A549 (cell line): Measurements from ENCODE around the gene SYMPK. TPM values are rescaled to one million over a fixed set of nuclear protein-coding genes. Genes with fewer than 3 reads are reported as not detected.

Experiments
- ATAC-seq, 2 experiments: fragments of 200-7000 bp in 1 of 2; fragments of >200 bp in 1 of 2; cut with Nextera tagmentation in 1 of 2; cut with Tn5 transposase in 1 of 2; 3 replicates each; pipeline versions ENCODE4 v1.8.0 to v1.9.1; 2018 to 2020; ENCODE audit warnings: mild to moderate bottlenecking in 1 of 2, moderate library complexity in 1 of 2
- CTCF ChIA-PET: fragments of 300-600 bp; sonication (Branson Sonifier 250); formaldehyde crosslinking; extraction: SDS; loops from one replicate; lab custom pipeline; 2021; ENCODE audit warnings: antibody characterized with exemption, inconsistent platforms; lab: Yijun Ruan, JAX
- POLR2A ChIA-PET: fragments of 350-600 bp; formaldehyde crosslinking; extraction: SDS; loops from one replicate; lab custom pipeline; 2021; ENCODE audit warnings: antibody characterized with exemption, inconsistent platforms; lab: Yijun Ruan, JAX
- DNase-seq, 2 experiments: peaks; one replicate each; pipeline versions ENCODE4 v3.0.0 to v3.0.0-alpha.2; 2011 to 2016; ENCODE audit warnings: low read depth in 1 of 2, low spot score in 1 of 2
- FAIRE-seq: peaks from 2 replicates; lab custom pipeline; 2011; peaks lifted over from hg19 to GRCh38; lab: Jason Lieb, UNC
- H3K27ac ChIP-seq, 2 experiments: fragments of >200 bp; sonication (Bioruptor Twin); formaldehyde crosslinking; 3 replicates each; pipeline ENCODE4 v1.5.1; 2016 to 2017
- H3K4me1 ChIP-seq: fragments of >200 bp; sonication (Bioruptor Twin); formaldehyde crosslinking; 3 replicates; pipeline ENCODE4 v1.6.1; 2016
- H3K4me2 ChIP-seq: fragments of >200 bp; sonication (Bioruptor Twin); formaldehyde crosslinking; 3 replicates; pipeline ENCODE4 v1.6.1; 2016
- H3K4me3 ChIP-seq: fragments of >200 bp; sonication (Bioruptor Twin); formaldehyde crosslinking; 3 replicates; pipeline ENCODE4 v1.5.1; 2016
- H3K9me3 ChIP-seq: fragments of >200 bp; sonication (Bioruptor Twin); formaldehyde crosslinking; 3 replicates; pipeline ENCODE4 v1.6.1; 2016
- CHD4 ChIP-seq: fragments of 200-600 bp; sonication (generic); IDR thresholded peaks from 2 replicates; pipeline ENCODE4 v1.6.1; 2016; ENCODE audit warnings: antibody characterized with exemption, mild to moderate bottlenecking, borderline replicate concordance
- CTCF ChIP-seq: fragments of >200 bp; sonication (Bioruptor Twin); formaldehyde crosslinking; IDR thresholded peaks from 3 replicates; pipeline ENCODE4 v1.5.1; 2016
- EHF ChIP-seq: fragments of 250-450 bp; sonication (Bioruptor Pico); IDR thresholded peaks from 2 replicates; pipeline ENCODE4 v1.5.0; 2020; ENCODE audit warnings: mild to moderate bottlenecking
- ESRRA ChIP-seq: fragments of 150-350 bp; IDR thresholded peaks from 2 replicates; pipeline ENCODE4 v1.6.1; 2014; ENCODE audit warnings: mild to moderate bottlenecking, low read length, borderline replicate concordance
- FOSL2 ChIP-seq, 2 experiments: fragments of 450-650 bp in 1 of 2; fragments of >200 bp in 1 of 2; sonication (Bioruptor Twin) in 1 of 2; formaldehyde crosslinking; IDR thresholded peaks; 2 replicates each; pipeline versions ENCODE4 v1.5.0 to v1.6.1; 2016 to 2020; ENCODE audit warnings: mild to moderate bottlenecking in 1 of 2, moderate library complexity in 1 of 2
- HDAC2 ChIP-seq: fragments of 200-600 bp; sonication (generic); IDR thresholded peaks from 2 replicates; pipeline ENCODE4 v1.6.1; 2016
- HEYL ChIP-seq: fragments of 250-450 bp; sonication (Bioruptor Pico); IDR thresholded peaks from 2 replicates; pipeline ENCODE4 v1.8.0; 2021; ENCODE audit warnings: mild to moderate bottlenecking, moderate library complexity
- JUN ChIP-seq, 2 experiments: fragments of >200 bp; sonication (Bioruptor Twin); formaldehyde crosslinking; IDR thresholded peaks; 2 replicates in 1 of 2; 3 replicates in 1 of 2; pipeline ENCODE4 v1.6.1; 2016 to 2017
- KDM1A ChIP-seq: fragments of 200-600 bp; sonication (generic); IDR thresholded peaks from 2 replicates; pipeline ENCODE4 v1.6.1; 2016; ENCODE audit warnings: low read depth, mild to moderate bottlenecking
- MYC ChIP-seq: IDR thresholded peaks from 2 replicates; pipeline ENCODE4 v1.6.1; 2012; ENCODE audit warnings: mild to moderate bottlenecking, inconsistent platforms, low read length, improper control_type of control experiment, borderline replicate concordance
- NR3C1 ChIP-seq: fragments of >200 bp; sonication (Bioruptor Twin); formaldehyde crosslinking; IDR thresholded peaks from 3 replicates; pipeline ENCODE4 v1.6.1; 2017
- POLR2A ChIP-seq: IDR thresholded peaks from 2 replicates; pipeline ENCODE4 v1.6.1; 2012; ENCODE audit warnings: mild to moderate bottlenecking, low read length
- POLR2AphosphoS2 ChIP-seq: conservative IDR thresholded peaks from 2 replicates; pipeline ENCODE4 v1.6.1; 2012; ENCODE audit warnings: low read length, improper control_type of control experiment, inconsistent platforms
- RAD21 ChIP-seq, 2 experiments: fragments of >200 bp in 1 of 2; sonication (Bioruptor Twin) in 1 of 2; formaldehyde crosslinking in 1 of 2; IDR thresholded peaks in 1 of 2; conservative IDR thresholded peaks in 1 of 2; 2 replicates in 1 of 2; 3 replicates in 1 of 2; pipeline ENCODE4 v1.6.1; 2012 to 2018; ENCODE audit warnings: inconsistent platforms in 1 of 2
- SMC3 ChIP-seq: fragments of >200 bp; sonication (Bioruptor Twin); formaldehyde crosslinking; IDR thresholded peaks from 3 replicates; pipeline ENCODE4 v1.6.1; 2018; ENCODE audit warnings: inconsistent platforms
- TP53 ChIP-seq: fragments of 250-450 bp; sonication (Bioruptor Pico); IDR thresholded peaks from 2 replicates; pipeline ENCODE4 v1.5.0; 2021; ENCODE audit warnings: mild to moderate bottlenecking, moderate library complexity
- ZC3H11A ChIP-seq: fragments of 450-650 bp; IDR thresholded peaks from 2 replicates; pipeline ENCODE4 v1.6.1; 2014; ENCODE audit warnings: antibody characterized with exemption, mild to moderate bottlenecking
- ZSCAN20 ChIP-seq: fragments of 250-450 bp; sonication (Bioruptor Pico); IDR thresholded peaks from 2 replicates; pipeline ENCODE4 v1.8.0; 2022; ENCODE audit warnings: mild to moderate bottlenecking, moderate library complexity
- WGBS: methylation state at CpG from one replicate; pipeline ENCODE4 v1.1.6; 2017; ENCODE audit errors: missing lambda C conversion rate; 5-methylcytosine and 5-hydroxymethylcytosine counted together
- polyA plus RNA-seq, 4 experiments: library from polyadenylated mRNA; depleted of rRNA in 3 of 4; stranded (reverse); fragments of >200 nt; fragmentation: RNase III in 1 of 4; extraction: RNeasy Plus Mini Kit Qiagen cat#74134 plus additional on column Dnase treatment in 1 of 4; gene quantifications; 2 replicates in 3 of 4; 3 replicates in 1 of 4; pipeline ENCODE4 v1.2.3, GENCODE V29; 2011 to 2017
- TF ChIP-seq, protein P1 (sequence below): fragments of >200 bp; sonication (Bioruptor Twin); formaldehyde crosslinking; IDR thresholded peaks from 3 replicates; pipeline ENCODE4 v1.6.1; 2016
- TF ChIP-seq, protein P2 (sequence below): fragments of >200 bp; sonication (Bioruptor Twin); formaldehyde crosslinking; IDR thresholded peaks from 2 replicates; pipeline ENCODE4 v1.6.1; 2016

SYMPK gene
- polyA plus RNA-seq, 2 of the 4 experiments (the other 2 are of a cell fraction): 61.9 to 105 TPM

- TF ChIP-seq, protein P1, sequence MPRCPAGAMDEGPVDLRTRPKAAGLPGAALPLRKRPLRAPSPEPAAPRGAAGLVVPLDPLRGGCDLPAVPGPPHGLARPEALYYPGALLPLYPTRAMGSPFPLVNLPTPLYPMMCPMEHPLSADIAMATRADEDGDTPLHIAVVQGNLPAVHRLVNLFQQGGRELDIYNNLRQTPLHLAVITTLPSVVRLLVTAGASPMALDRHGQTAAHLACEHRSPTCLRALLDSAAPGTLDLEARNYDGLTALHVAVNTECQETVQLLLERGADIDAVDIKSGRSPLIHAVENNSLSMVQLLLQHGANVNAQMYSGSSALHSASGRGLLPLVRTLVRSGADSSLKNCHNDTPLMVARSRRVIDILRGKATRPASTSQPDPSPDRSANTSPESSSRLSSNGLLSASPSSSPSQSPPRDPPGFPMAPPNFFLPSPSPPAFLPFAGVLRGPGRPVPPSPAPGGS: no peak
- TF ChIP-seq, protein P2, sequence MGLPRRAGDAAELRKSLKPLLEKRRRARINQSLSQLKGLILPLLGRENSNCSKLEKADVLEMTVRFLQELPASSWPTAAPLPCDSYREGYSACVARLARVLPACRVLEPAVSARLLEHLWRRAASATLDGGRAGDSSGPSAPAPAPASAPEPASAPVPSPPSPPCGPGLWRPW: no peak
- TF ChIP-seq POLR2AphosphoS2 (no peak), CHD4 (no peak), NR3C1 (no peak), ZSCAN20 (CRISPR knock-in tag) (no peak), ESRRA (no peak)
These were observed 1.7 kb upstream of the SYMPK start (continued) for GRCh38 chr19:45864629-45865082.

- Histone ChIP-seq H3K4me2 (peak within 1 kb of the TSS; percentile 89), H3K4me1 (peaks cover 25% of the 10 kb centered on the region), H3K4me3 (peak within 1 kb of the TSS; percentile 71), H3K27ac (peak within 1 kb of the TSS; percentile 74 to 88), H3K9me3 (no peaks in the 10 kb centered on the region)
- FAIRE-seq (no peak), DNase-seq (peak; percentile 71 to 96), ATAC-seq (peak; percentile 68 to 70)
- ChIA-PET POLR2A (interaction anchor here (0.5 to 2.7 kb wide), 28 partner anchors 7 to 436 kb away, joined by 3 to 30 read pairs (median 4); partner anchors contain the start of genes CCDC61, IRF2BP1, MYPOP and SIX5), CTCF (interaction anchor here (0.6 to 11.3 kb wide), 44 partner anchors 8 to 532 kb away, joined by 3 to 315 read pairs (median 5); partner anchors contain the start of genes DMPK, IRF2BP1, MYPOP and SIX5)
- 14% methylated on average over 26 of the region's 71 CpGs for WGBS
- TF ChIP-seq EHF (0 out of 2 replicates have a peak, but pooled peaks have one; percentile 70), CTCF (peak; percentile 96), TP53 (CRISPR knock-in tag) (0 out of 2 replicates have a peak, but pooled peaks have one; percentile 14), CHD4 (peak; percentile 81), SMC3 (peak; percentile 91), KDM1A (peak; percentile 94), JUN (IDR thresholded peaks at IDR 0.05) (peak in 1 of 2 experiments; percentile 48; a peak in 1 of 5 replicates), POLR2A (peak; percentile 28; the same call in 1 of the 2 replicates), MYC (no peak), HDAC2 (peak; percentile 89), RAD21 (conservative IDR thresholded peaks at IDR 0.05 in 1 of 2, IDR thresholded peaks at IDR 0.05 in 1 of 2) (peak; percentile 58 to 89; a peak in 4 of 5 replicates), ZC3H11A (no peak), HEYL (CRISPR knock-in tag) (no peak), FOSL2 (IDR thresholded peaks at IDR 0.05) (no peak), FOSL2 (CRISPR knock-in tag; IDR thresholded peaks at IDR 0.05) (peak; percentile 16; the same call in 1 of the 2 replicates)
- TF ChIP-seq, protein P1: 0 out of 3 replicates have a peak, but pooled peaks have one; percentile 33
- TF ChIP-seq, protein P2: no peak
These were observed 1.1 kb upstream of the SYMPK start, which contains the start of gene FOXA3 for GRCh38 chr19:45863840-45864628. Gene FOXA3, plus strand, starts transcription at chr19:45864326. Its CDS starts 131 bp downstream, at chr19:45864457.
